Trophoblast cell (in vitro differentiated cells and primary cell): ENCODE results near the gene MS4A18.

Experiments used
- DNase-seq, 2 donors: peaks; one replicate each; pipeline ENCODE4 v3.0.0-alpha.2; 2016
- H2AFZ ChIP-seq: 2 replicates; pipeline ENCODE4 v1.6.1; 2013; ENCODE audit warnings: low read length, moderate library complexity, mild to moderate bottlenecking; ENCODE audit not compliant: insufficient read depth, poor library complexity
- H2AK5ac ChIP-seq: 2 replicates; pipeline ENCODE4 v1.6.1; 2013; ENCODE audit warnings: mild to moderate bottlenecking, low read length
- H2BK120ac ChIP-seq: 2 replicates; pipeline ENCODE4 v1.6.1; 2013; ENCODE audit warnings: low read length, mild to moderate bottlenecking, moderate library complexity; ENCODE audit not compliant: insufficient read depth, poor library complexity
- H2BK12ac ChIP-seq: 2 replicates; pipeline ENCODE4 v1.6.1; 2013; ENCODE audit warnings: mild to moderate bottlenecking, low read length, moderate library complexity
- H2BK5ac ChIP-seq: 2 replicates; pipeline ENCODE4 v1.6.1; 2013; ENCODE audit warnings: low read length, low read depth, moderate library complexity, mild to moderate bottlenecking; ENCODE audit not compliant: poor library complexity
- H3K14ac ChIP-seq: 2 replicates; pipeline ENCODE4 v1.6.1; 2013; ENCODE audit warnings: mild to moderate bottlenecking, low read length
- H3K18ac ChIP-seq: 2 replicates; pipeline ENCODE4 v1.6.1; 2013; ENCODE audit warnings: mild to moderate bottlenecking, low read length
- H3K23ac ChIP-seq: 2 replicates; pipeline ENCODE4 v1.6.1; 2013; ENCODE audit warnings: low read length
- H3K27ac ChIP-seq: 2 replicates; pipeline ENCODE4 v1.5.1; 2013; ENCODE audit warnings: low read depth, mild to moderate bottlenecking, inconsistent platforms, low read length, moderate library complexity
- H3K27me3 ChIP-seq: 2 replicates; pipeline ENCODE4 v1.6.1; 2013; ENCODE audit warnings: inconsistent platforms, mild to moderate bottlenecking, low read length, moderate library complexity; ENCODE audit not compliant: insufficient read depth
- H3K36me3 ChIP-seq, 2 experiments: 1 replicate in 1 of 2; 2 replicates in 1 of 2; pipeline ENCODE4 v1.6.1; 2013; ENCODE audit warnings: low read length in 2 of 2, mild to moderate bottlenecking in 2 of 2, moderate library complexity in 1 of 2; ENCODE audit not compliant: insufficient read depth in 2 of 2, control insufficient read depth in 1 of 2
- H3K4ac ChIP-seq: 2 replicates; pipeline ENCODE4 v1.6.1; 2013; ENCODE audit warnings: low read depth, mild to moderate bottlenecking, low read length, moderate library complexity
- H3K4me1 ChIP-seq, 2 experiments: 1 replicate in 1 of 2; 2 replicates in 1 of 2; pipeline ENCODE4 v1.6.1; 2013; ENCODE audit warnings: low read length in 2 of 2, mild to moderate bottlenecking in 2 of 2, moderate library complexity in 1 of 2; ENCODE audit not compliant: insufficient read depth in 2 of 2, control insufficient read depth in 1 of 2
- H3K4me2 ChIP-seq: 2 replicates; pipeline ENCODE4 v1.6.1; 2013; ENCODE audit warnings: inconsistent platforms, mild to moderate bottlenecking, low read length, moderate library complexity
- H3K4me3 ChIP-seq: 2 replicates; pipeline ENCODE4 v1.5.1; 2013; ENCODE audit warnings: mild to moderate bottlenecking, low read depth, low read length, inconsistent platforms
- H3K79me1 ChIP-seq: one replicate; pipeline ENCODE4 v1.6.1; 2013; ENCODE audit warnings: low read length
- H3K79me2 ChIP-seq: 2 replicates; pipeline ENCODE4 v1.6.1; 2013; ENCODE audit warnings: low read length, mild to moderate bottlenecking; ENCODE audit not compliant: control insufficient read depth, insufficient read depth, poor library complexity
- H3K9ac ChIP-seq: 2 replicates; pipeline ENCODE4 v1.6.1; 2013; ENCODE audit warnings: mild to moderate bottlenecking, low read length
- H3K9me3 ChIP-seq: 2 replicates; pipeline ENCODE4 v1.6.1; 2013; ENCODE audit warnings: low read depth, mild to moderate bottlenecking, control low read depth, inconsistent platforms, low read length; ENCODE audit not compliant: insufficient read depth
- H4K12ac ChIP-seq: 2 replicates; pipeline ENCODE4 v1.6.1; 2013; ENCODE audit warnings: low read depth, mild to moderate bottlenecking, low read length, moderate library complexity
- H4K8ac ChIP-seq: 2 replicates; pipeline ENCODE4 v1.6.1; 2013; ENCODE audit warnings: low read depth, mild to moderate bottlenecking, low read length, moderate library complexity
- H4K91ac ChIP-seq: one replicate; pipeline ENCODE4 v1.6.1; 2013; ENCODE audit warnings: low read depth, mild to moderate bottlenecking, low read length, moderate library complexity
- WGBS: extraction: QIAGEN DNeasy Blood & Tissue Kit; methylation state at CpG from one replicate; pipeline ENCODE4 v1.1.7; 2013; ENCODE audit warnings: missing lambda C conversion rate; ENCODE audit not compliant: insufficient read length, insufficient coverage; ENCODE audit errors: extremely low coverage; 5-methylcytosine and 5-hydroxymethylcytosine counted together

MS4A18 gene

GRCh38 chr11:60725592-60725991 lies 1.1 kb downstream of the MS4A18 start:
- no CpG with 5 or more reads among the region's 1 CpG for WGBS
- H2AFZ ChIP-seq = no peak overlapping the region
- no peaks in the 10 kb centered on the region for H3K79me2 ChIP-seq
- H3K27ac ChIP-seq = no peak overlapping the region
- H3K4me3 ChIP-seq = no peak overlapping the region
- H4K8ac ChIP-seq = no peak overlapping the region
- no peaks in the 10 kb centered on the region for H3K4me1 ChIP-seq
- H4K12ac ChIP-seq = no peak overlapping the region
- no peaks in the 10 kb centered on the region for H3K27me3 ChIP-seq
- DNase-seq = no peak
- H4K91ac ChIP-seq = no peak overlapping the region
- no peaks in the 10 kb centered on the region for H3K36me3 ChIP-seq
- no peak overlapping the region for H2BK12ac ChIP-seq
- H3K9me3 ChIP-seq = no peaks in the 10 kb centered on the region
- no peak overlapping the region for H3K9ac ChIP-seq
- H3K4ac ChIP-seq = no peak overlapping the region
- no peak overlapping the region for H3K4me2 ChIP-seq
- no peak overlapping the region for H3K23ac ChIP-seq
- no peak overlapping the region for H2AK5ac ChIP-seq
- no peak overlapping the region for H2BK5ac ChIP-seq
- H3K14ac ChIP-seq = no peak overlapping the region
- no peaks in the 10 kb centered on the region for H3K79me1 ChIP-seq
- no peak overlapping the region for H2BK120ac ChIP-seq
- H3K18ac ChIP-seq = no peak overlapping the region

- no peak overlapping the region for H3K14ac ChIP-seq
- no peak overlapping the region for H4K12ac ChIP-seq
- H3K4me3 ChIP-seq = no peak overlapping the region
- DNase-seq = no peak
- no peaks in the 10 kb centered on the region for H3K79me1 ChIP-seq
- H3K23ac ChIP-seq = no peak overlapping the region
- H2AFZ ChIP-seq = no peak overlapping the region
- H3K18ac ChIP-seq = no peak overlapping the region
- H2AK5ac ChIP-seq = no peak overlapping the region
- no peaks in the 10 kb centered on the region for H3K4me1 ChIP-seq
- H3K9ac ChIP-seq = no peak overlapping the region
- no peak overlapping the region for H2BK12ac ChIP-seq
- no peak overlapping the region for H3K4me2 ChIP-seq
- H2BK5ac ChIP-seq = no peak overlapping the region
- H4K91ac ChIP-seq = no peak overlapping the region
- no CpG with 5 or more reads among the region's 8 CpGs for WGBS
- no peak overlapping the region for H3K27ac ChIP-seq
- H3K36me3 ChIP-seq = no peaks in the 10 kb centered on the region
- no peak overlapping the region for H3K4ac ChIP-seq
- H2BK120ac ChIP-seq = no peak overlapping the region
- no peaks in the 10 kb centered on the region for H3K79me2 ChIP-seq
- no peak overlapping the region for H4K8ac ChIP-seq
- H3K27me3 ChIP-seq = no peaks in the 10 kb centered on the region
- H3K9me3 ChIP-seq = no peaks in the 10 kb centered on the region
Observed at GRCh38 chr11:60731586-60731985, 7.1 kb downstream of the MS4A18 start.

GRCh38 chr11:60734279-60734678 lies 9.8 kb downstream of the MS4A18 start:
- Histone ChIP-seq H4K12ac (no peak overlapping the region), H2AFZ (no peak overlapping the region), H3K9ac (no peak overlapping the region), H3K4me1 (no peaks in the 10 kb centered on the region), H3K4me2 (no peak overlapping the region), H4K8ac (no peak overlapping the region), H2AK5ac (no peak overlapping the region), H3K23ac (no peak overlapping the region), H3K27ac (no peak overlapping the region), H3K27me3 (no peaks in the 10 kb centered on the region), H3K79me1 (no peaks in the 10 kb centered on the region), H3K36me3 (no peaks in the 10 kb centered on the region), H2BK120ac (no peak overlapping the region), H4K91ac (no peak overlapping the region), H3K14ac (no peak overlapping the region), H2BK5ac (no peak overlapping the region), H3K4ac (no peak overlapping the region), H3K9me3 (no peaks in the 10 kb centered on the region), H3K79me2 (no peaks in the 10 kb centered on the region), H2BK12ac (no peak overlapping the region), H3K18ac (no peak overlapping the region), H3K4me3 (no peak overlapping the region)
- no peak for DNase-seq
- no CpG with 5 or more reads among the region's 4 CpGs for WGBS

- Histone ChIP-seq H3K36me3 (no peaks in the 10 kb centered on the region), H4K12ac (no peak overlapping the region)
- WGBS = no CpG with 5 or more reads among the region's 7 CpGs
Observed at GRCh38 chr11:60739114-60739513, 14.6 kb downstream of the MS4A18 start.

More at GRCh38 chr11:60739114-60739513, 14.6 kb downstream of the MS4A18 start:
- Histone ChIP-seq H3K14ac (no peak overlapping the region), H3K9ac (no peak overlapping the region), H2AK5ac (no peak overlapping the region), H4K91ac (no peak overlapping the region), H2BK5ac (no peak overlapping the region), H3K4me2 (no peak overlapping the region), H2BK12ac (no peak overlapping the region), H3K4ac (no peak overlapping the region), H2AFZ (no peak overlapping the region), H2BK120ac (no peak overlapping the region), H3K9me3 (peaks cover 4% of the 10 kb centered on the region), H3K4me1 (no peaks in the 10 kb centered on the region), H3K79me2 (no peaks in the 10 kb centered on the region), H3K79me1 (no peaks in the 10 kb centered on the region), H3K4me3 (no peak overlapping the region), H4K8ac (no peak overlapping the region), H3K18ac (no peak overlapping the region), H3K27me3 (no peaks in the 10 kb centered on the region), H3K27ac (no peak overlapping the region), H3K23ac (no peak overlapping the region)
- no peak for DNase-seq
